ENCODE data around the gene DAGLA.

DAGLA gene

GRCh38 chr11:61667684-61668305 is 12.4 kb upstream of the DAGLA start:
- H2BK120ac ChIP-seq (ENCODE audit: low read depth, low read length), result no peak overlapping the region
- H3K27me3 ChIP-seq (ENCODE audit: control insufficient read depth in 3 of 3, insufficient read depth in 3 of 3, low read depth in 1 of 3, low read length in 3 of 3), result peaks cover 0 to 4% (median 0%) of the 10 kb centered on the region in 3 experiments
- no peak overlapping the region for H2BK12ac ChIP-seq (ENCODE audit: low read length)
- peak overlapping the region; percentile 58 for H2AFZ ChIP-seq (ENCODE audit: low read length)
- H4K8ac ChIP-seq (ENCODE audit: low read depth, low read length), result no peak overlapping the region
- no peak overlapping the region for H3K4me2 ChIP-seq (ENCODE audit: insufficient read depth, low read length, poor library complexity, severe bottlenecking)
- no peak overlapping the region for H3K9ac ChIP-seq (ENCODE audit: low read depth, low read length, poor library complexity)
- no peak overlapping the region for H2BK15ac ChIP-seq (ENCODE audit: low read length)
- no peaks in the 10 kb centered on the region for H3K4me1 ChIP-seq (ENCODE audit: control insufficient read depth in 2 of 2, insufficient read depth in 1 of 2, low read depth in 1 of 2, low read length in 2 of 2)
- H3K27ac ChIP-seq (replicated peaks; ENCODE audit: low read length), result no peak overlapping the region
- no peak overlapping the region for H3K18ac ChIP-seq (ENCODE audit: low read length)
- no peak overlapping the region for H2AK5ac ChIP-seq (ENCODE audit: low read depth, low read length)
- no peaks in the 10 kb centered on the region for H3K79me1 ChIP-seq (ENCODE audit: low read depth, low read length)
- no peaks in the 10 kb centered on the region for H3K9me3 ChIP-seq (replicated peaks in 1 of 2; ENCODE audit: control insufficient read depth in 2 of 2, insufficient read depth in 1 of 2, low read depth in 1 of 2, low read length in 2 of 2)
- no peak for DNase-seq (ENCODE audit: low spot score)
- H3K23ac ChIP-seq (ENCODE audit: low read depth, low read length, poor library complexity), result no peak overlapping the region
- H3K36me3 ChIP-seq (replicated peaks in 1 of 2; ENCODE audit: control insufficient read depth in 2 of 2, insufficient read depth in 2 of 2, low read length in 2 of 2), result no peaks in the 10 kb centered on the region
- no peak overlapping the region for H3K4ac ChIP-seq (ENCODE audit: low read length)
- H3K14ac ChIP-seq (ENCODE audit: low read length), result no peak overlapping the region
- no peak overlapping the region for H2BK5ac ChIP-seq (ENCODE audit: low read length)
- H3K4me3 ChIP-seq (ENCODE audit: low read length in 2 of 2), result no peak overlapping the region
- no CpG with 5 or more reads among the region's 6 CpGs for WGBS, 2 donors (ENCODE audit: extremely low coverage in 2 of 2, insufficient read length in 2 of 2, insufficient replicate concordance in 1 of 2)
- H4K91ac ChIP-seq (ENCODE audit: low read depth, low read length, poor library complexity), result no peak overlapping the region

GRCh38 chr11:61669417-61669816 is 10.8 kb upstream of the DAGLA start:
- no peak overlapping the region for H4K91ac ChIP-seq (ENCODE audit: low read depth, low read length, poor library complexity)
- no peak overlapping the region for H3K4ac ChIP-seq (ENCODE audit: low read length)
- H2BK5ac ChIP-seq (ENCODE audit: low read length), result no peak overlapping the region
- H3K9me3 ChIP-seq (replicated peaks in 1 of 2; ENCODE audit: control insufficient read depth in 2 of 2, insufficient read depth in 1 of 2, low read depth in 1 of 2, low read length in 2 of 2), result no peaks in the 10 kb centered on the region
- H3K79me1 ChIP-seq (ENCODE audit: low read depth, low read length), result no peaks in the 10 kb centered on the region
- H2AK5ac ChIP-seq (ENCODE audit: low read depth, low read length), result no peak overlapping the region
- no peaks in the 10 kb centered on the region for H3K4me1 ChIP-seq (ENCODE audit: control insufficient read depth in 2 of 2, insufficient read depth in 1 of 2, low read depth in 1 of 2, low read length in 2 of 2)
- H4K8ac ChIP-seq (ENCODE audit: low read depth, low read length), result no peak overlapping the region
- H3K27ac ChIP-seq (replicated peaks; ENCODE audit: low read length), result no peak overlapping the region
- no peak overlapping the region for H2BK15ac ChIP-seq (ENCODE audit: low read length)
- no peak for DNase-seq (ENCODE audit: low spot score)
- H3K36me3 ChIP-seq (replicated peaks in 1 of 2; ENCODE audit: control insufficient read depth in 2 of 2, insufficient read depth in 2 of 2, low read length in 2 of 2), result no peaks in the 10 kb centered on the region
- H3K9ac ChIP-seq (ENCODE audit: low read depth, low read length, poor library complexity), result no peak overlapping the region
- H2BK120ac ChIP-seq (ENCODE audit: low read depth, low read length), result no peak overlapping the region
- WGBS, 2 donors (ENCODE audit: extremely low coverage in 2 of 2, insufficient read length in 2 of 2, insufficient replicate concordance in 1 of 2), result no CpG with 5 or more reads among the region's 4 CpGs
- no peak overlapping the region for H3K18ac ChIP-seq (ENCODE audit: low read length)
- H3K4me2 ChIP-seq (ENCODE audit: insufficient read depth, low read length, poor library complexity, severe bottlenecking), result no peak overlapping the region
- H3K4me3 ChIP-seq (ENCODE audit: low read length in 2 of 2), result no peak overlapping the region
- no peak overlapping the region for H3K14ac ChIP-seq (ENCODE audit: low read length)
- H2AFZ ChIP-seq (ENCODE audit: low read length), result no peak overlapping the region
- H2BK12ac ChIP-seq (ENCODE audit: low read length), result no peak overlapping the region
- peaks cover 0 to 4% (median 0%) of the 10 kb centered on the region in 3 experiments for H3K27me3 ChIP-seq (ENCODE audit: control insufficient read depth in 3 of 3, insufficient read depth in 3 of 3, low read depth in 1 of 3, low read length in 3 of 3)
- H3K23ac ChIP-seq (ENCODE audit: low read depth, low read length, poor library complexity), result no peak overlapping the region

- no peak overlapping the region for H3K27ac ChIP-seq (replicated peaks; ENCODE audit: low read length)
- H3K18ac ChIP-seq (ENCODE audit: low read length), result no peak overlapping the region
- H2AK5ac ChIP-seq (ENCODE audit: low read depth, low read length), result no peak overlapping the region
- H2BK15ac ChIP-seq (ENCODE audit: low read length), result no peak overlapping the region
- H2AFZ ChIP-seq (ENCODE audit: low read length), result no peak overlapping the region
- no peaks in the 10 kb centered on the region for H3K36me3 ChIP-seq (replicated peaks in 1 of 2; ENCODE audit: control insufficient read depth in 2 of 2, insufficient read depth in 2 of 2, low read length in 2 of 2)
- no peak overlapping the region for H2BK5ac ChIP-seq (ENCODE audit: low read length)
- no peak overlapping the region for H4K91ac ChIP-seq (ENCODE audit: low read depth, low read length, poor library complexity)
- H3K27me3 ChIP-seq (ENCODE audit: control insufficient read depth in 3 of 3, insufficient read depth in 3 of 3, low read depth in 1 of 3, low read length in 3 of 3), result peaks cover 0 to 14% (median 0%) of the 10 kb centered on the region in 3 experiments
- H3K9ac ChIP-seq (ENCODE audit: low read depth, low read length, poor library complexity), result no peak overlapping the region
- no peak overlapping the region for H3K23ac ChIP-seq (ENCODE audit: low read depth, low read length, poor library complexity)
- DNase-seq (ENCODE audit: low spot score), result no peak
- H3K4me3 ChIP-seq (ENCODE audit: low read length in 2 of 2), result no peak overlapping the region
- H3K79me1 ChIP-seq (ENCODE audit: low read depth, low read length), result no peaks in the 10 kb centered on the region
- WGBS, 2 donors (ENCODE audit: extremely low coverage in 2 of 2, insufficient read length in 2 of 2, insufficient replicate concordance in 1 of 2), result no CpG with 5 or more reads among the region's 2 CpGs
- H3K4me1 ChIP-seq (ENCODE audit: control insufficient read depth in 2 of 2, insufficient read depth in 1 of 2, low read depth in 1 of 2, low read length in 2 of 2), result no peaks in the 10 kb centered on the region
- H3K4ac ChIP-seq (ENCODE audit: low read length), result no peak overlapping the region
- H3K4me2 ChIP-seq (ENCODE audit: insufficient read depth, low read length, poor library complexity, severe bottlenecking), result no peak overlapping the region
- H3K14ac ChIP-seq (ENCODE audit: low read length), result no peak overlapping the region
- no peak overlapping the region for H4K8ac ChIP-seq (ENCODE audit: low read depth, low read length)
- H2BK120ac ChIP-seq (ENCODE audit: low read depth, low read length), result no peak overlapping the region
- no peak overlapping the region for H2BK12ac ChIP-seq (ENCODE audit: low read length)
- H3K9me3 ChIP-seq (replicated peaks in 1 of 2; ENCODE audit: control insufficient read depth in 2 of 2, insufficient read depth in 1 of 2, low read depth in 1 of 2, low read length in 2 of 2), result no peaks in the 10 kb centered on the region
Observed at GRCh38 chr11:61670626-61671025, 9.6 kb upstream of the DAGLA start.

GRCh38 chr11:61671527-61671926 is 8.7 kb upstream of the DAGLA start:
- Histone ChIP-seq H3K79me1 (ENCODE audit: low read depth, low read length) (no peaks in the 10 kb centered on the region), H4K8ac (ENCODE audit: low read depth, low read length) (no peak overlapping the region), H3K9me3 (replicated peaks in 1 of 2; ENCODE audit: control insufficient read depth in 2 of 2, insufficient read depth in 1 of 2, low read depth in 1 of 2, low read length in 2 of 2) (no peaks in the 10 kb centered on the region), H2BK5ac (ENCODE audit: low read length) (no peak overlapping the region), H3K23ac (ENCODE audit: low read depth, low read length, poor library complexity) (no peak overlapping the region), H2AFZ (ENCODE audit: low read length) (no peak overlapping the region), H3K4me3 (ENCODE audit: low read length in 2 of 2) (no peak overlapping the region), H3K27me3 (ENCODE audit: control insufficient read depth in 3 of 3, insufficient read depth in 3 of 3, low read depth in 1 of 3, low read length in 3 of 3) (peaks cover 0 to 21% (median 0%) of the 10 kb centered on the region in 3 experiments), H4K91ac (ENCODE audit: low read depth, low read length, poor library complexity) (no peak overlapping the region), H3K18ac (ENCODE audit: low read length) (no peak overlapping the region), H2AK5ac (ENCODE audit: low read depth, low read length) (no peak overlapping the region), H2BK12ac (ENCODE audit: low read length) (no peak overlapping the region), H3K4me2 (ENCODE audit: insufficient read depth, low read length, poor library complexity, severe bottlenecking) (no peak overlapping the region), H2BK15ac (ENCODE audit: low read length) (no peak overlapping the region), H3K27ac (replicated peaks; ENCODE audit: low read length) (no peak overlapping the region), H3K4ac (ENCODE audit: low read length) (no peak overlapping the region), H3K36me3 (replicated peaks in 1 of 2; ENCODE audit: control insufficient read depth in 2 of 2, insufficient read depth in 2 of 2, low read length in 2 of 2) (no peaks in the 10 kb centered on the region), H3K4me1 (ENCODE audit: control insufficient read depth in 2 of 2, insufficient read depth in 1 of 2, low read depth in 1 of 2, low read length in 2 of 2) (peaks cover 0 to 6% of the 10 kb centered on the region in 2 donors), H3K14ac (ENCODE audit: low read length) (no peak overlapping the region), H3K9ac (ENCODE audit: low read depth, low read length, poor library complexity) (no peak overlapping the region), H2BK120ac (ENCODE audit: low read depth, low read length) (no peak overlapping the region)
- DNase-seq (ENCODE audit: low spot score), result no peak
- no CpG with 5 or more reads among the region's 5 CpGs for WGBS, 2 donors (ENCODE audit: extremely low coverage in 2 of 2, insufficient read length in 2 of 2, insufficient replicate concordance in 1 of 2)

Data from neuronal stem cell (in vitro differentiated cells).